WERI-Rb-1 (cell line): Measurements from ENCODE around the gene PDGFC.

Experiments used
- DNase-seq: peaks from one replicate; pipeline ENCODE4 v3.0.0-alpha.2; 2020
- H3K27ac ChIP-seq: fragments of 250-450 bp; sonication (Bioruptor Pico); 2 replicates; pipeline ENCODE4 v1.5.1; 2020; ENCODE audit warnings: mild to moderate bottlenecking, moderate library complexity
- H3K27me3 ChIP-seq: fragments of 250-450 bp; sonication (Bioruptor Pico); 2 replicates; pipeline ENCODE4 v1.5.1; 2021; ENCODE audit warnings: mild to moderate bottlenecking, low read depth, moderate library complexity; ENCODE audit not compliant: insufficient read depth, severe bottlenecking
- H3K36me3 ChIP-seq: fragments of 250-450 bp; sonication (Bioruptor Pico); 2 replicates; pipeline ENCODE4 v1.5.1; 2020; ENCODE audit warnings: mild to moderate bottlenecking, moderate library complexity
- H3K4me3 ChIP-seq: 2 replicates; pipeline ENCODE4 v1.5.1; 2011; ENCODE audit warnings: low read depth, mild to moderate bottlenecking, control low read depth, low read length
- H3K9me3 ChIP-seq: fragments of 250-450 bp; sonication (Bioruptor Pico); 2 replicates; pipeline ENCODE4 v1.5.1; 2021; ENCODE audit warnings: mild to moderate bottlenecking, moderate library complexity; ENCODE audit not compliant: severe bottlenecking
- TF ChIP-seq, protein P1 (sequence below): IDR thresholded peaks from 2 replicates; pipeline ENCODE4 v1.5.1; 2011; ENCODE audit warnings: low read depth, mild to moderate bottlenecking, control low read depth, inconsistent platforms, low read length

Gene PDGFC

DNA sequence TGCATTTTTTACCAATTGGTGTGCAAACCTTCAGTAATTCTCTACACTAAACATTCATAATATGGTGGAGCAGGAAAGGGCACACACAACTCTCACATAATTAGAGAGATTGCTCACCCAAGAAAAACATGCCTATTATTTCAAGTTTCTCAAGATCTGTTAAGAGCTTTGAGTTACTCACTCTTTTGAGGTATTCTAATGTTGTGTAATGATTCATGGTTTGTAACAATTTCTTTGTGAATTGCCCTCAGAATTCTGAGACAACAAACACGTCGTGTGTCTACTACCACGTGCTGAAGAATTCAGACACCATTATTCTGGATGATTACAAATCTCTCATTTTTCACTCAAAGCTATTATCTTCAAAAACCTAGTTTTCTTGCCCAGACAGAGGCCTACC, 82.8 kb downstream of the PDGFC start:
- H3K4me3 ChIP-seq, result no peak overlapping the region
- H3K9me3 ChIP-seq, result no peaks in the 10 kb centered on the region
- no peaks in the 10 kb centered on the region for H3K36me3 ChIP-seq
- H3K27ac ChIP-seq, result no peak overlapping the region
- H3K27me3 ChIP-seq, result no peaks in the 10 kb centered on the region
- DNase-seq, result no peak
- TF ChIP-seq, protein P1, sequence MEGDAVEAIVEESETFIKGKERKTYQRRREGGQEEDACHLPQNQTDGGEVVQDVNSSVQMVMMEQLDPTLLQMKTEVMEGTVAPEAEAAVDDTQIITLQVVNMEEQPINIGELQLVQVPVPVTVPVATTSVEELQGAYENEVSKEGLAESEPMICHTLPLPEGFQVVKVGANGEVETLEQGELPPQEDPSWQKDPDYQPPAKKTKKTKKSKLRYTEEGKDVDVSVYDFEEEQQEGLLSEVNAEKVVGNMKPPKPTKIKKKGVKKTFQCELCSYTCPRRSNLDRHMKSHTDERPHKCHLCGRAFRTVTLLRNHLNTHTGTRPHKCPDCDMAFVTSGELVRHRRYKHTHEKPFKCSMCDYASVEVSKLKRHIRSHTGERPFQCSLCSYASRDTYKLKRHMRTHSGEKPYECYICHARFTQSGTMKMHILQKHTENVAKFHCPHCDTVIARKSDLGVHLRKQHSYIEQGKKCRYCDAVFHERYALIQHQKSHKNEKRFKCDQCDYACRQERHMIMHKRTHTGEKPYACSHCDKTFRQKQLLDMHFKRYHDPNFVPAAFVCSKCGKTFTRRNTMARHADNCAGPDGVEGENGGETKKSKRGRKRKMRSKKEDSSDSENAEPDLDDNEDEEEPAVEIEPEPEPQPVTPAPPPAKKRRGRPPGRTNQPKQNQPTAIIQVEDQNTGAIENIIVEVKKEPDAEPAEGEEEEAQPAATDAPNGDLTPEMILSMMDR, result no peak

DNA sequence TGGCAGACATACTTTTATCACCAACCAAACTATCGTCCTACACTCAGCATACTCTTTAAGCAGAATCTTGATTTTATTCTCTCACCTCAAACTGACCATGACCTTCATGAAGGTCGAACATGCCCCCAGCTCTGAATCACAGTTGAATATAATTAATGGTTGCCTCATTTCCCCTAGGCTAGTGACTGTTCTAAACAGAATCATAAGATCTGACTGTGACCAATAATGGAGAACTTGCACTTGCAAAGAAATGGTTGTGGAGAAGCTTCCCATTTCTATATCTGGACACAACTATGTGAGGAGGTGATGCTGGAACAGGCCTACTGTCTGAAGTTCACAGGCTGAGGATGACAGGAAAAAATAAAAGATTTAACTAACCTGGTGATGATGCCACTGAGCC, 85.1 kb downstream of the PDGFC start:
- no peak for DNase-seq
- no peak overlapping the region for H3K4me3 ChIP-seq
- no peak overlapping the region for H3K27ac ChIP-seq
- no peaks in the 10 kb centered on the region for H3K9me3 ChIP-seq
- no peaks in the 10 kb centered on the region for H3K27me3 ChIP-seq
- TF ChIP-seq, protein P1, result no peak
- no peaks in the 10 kb centered on the region for H3K36me3 ChIP-seq

DNA sequence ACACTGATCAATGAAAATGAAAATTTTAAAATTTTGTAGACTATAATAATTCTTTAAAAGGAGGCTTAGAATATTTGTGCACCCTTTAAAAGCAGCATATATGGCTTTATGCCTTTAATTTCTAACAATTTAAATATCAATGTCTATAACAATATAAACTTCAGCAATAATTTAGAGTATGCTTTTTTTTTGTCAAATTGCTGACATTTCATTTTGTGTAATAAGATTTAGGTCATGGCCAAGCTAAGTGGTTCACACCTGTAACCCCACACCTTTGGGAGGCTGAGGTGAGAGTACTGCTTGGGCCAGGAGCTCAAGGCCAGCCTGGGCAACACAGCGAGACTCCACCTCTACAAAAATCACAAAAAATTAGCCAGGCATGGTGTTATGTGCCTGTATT, 86.2 kb downstream of the PDGFC start:
- H3K4me3 ChIP-seq, result no peak overlapping the region
- TF ChIP-seq, protein P1, result no peak
- no peak for DNase-seq
- H3K27ac ChIP-seq, result no peak overlapping the region
- H3K9me3 ChIP-seq, result no peaks in the 10 kb centered on the region
- no peaks in the 10 kb centered on the region for H3K27me3 ChIP-seq
- H3K36me3 ChIP-seq, result no peaks in the 10 kb centered on the region

DNA sequence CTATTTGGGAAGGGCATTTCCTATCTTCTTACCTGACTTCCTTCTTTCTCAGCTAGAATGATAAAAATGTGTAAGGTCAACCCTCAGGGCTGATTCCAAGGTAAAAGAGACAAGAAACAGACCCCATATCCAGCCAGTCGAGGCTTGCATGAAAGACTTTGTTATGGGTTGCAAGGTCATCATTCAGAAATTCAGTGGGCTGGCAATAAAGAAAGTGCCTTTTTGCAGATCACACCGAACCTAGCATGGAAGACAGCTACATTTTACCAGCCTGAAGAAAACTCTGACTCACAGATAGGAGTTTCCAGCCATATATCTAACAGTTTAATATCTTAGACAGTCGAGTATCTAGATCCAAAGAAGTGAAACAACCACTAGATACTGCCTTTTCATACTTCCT, 87.4 kb downstream of the PDGFC start:
- Histone ChIP-seq H3K27me3 (no peaks in the 10 kb centered on the region), H3K9me3 (no peaks in the 10 kb centered on the region), H3K36me3 (no peaks in the 10 kb centered on the region), H3K27ac (no peak overlapping the region), H3K4me3 (no peak overlapping the region)
- DNase-seq, result no peak
- TF ChIP-seq, protein P1, result no peak

DNA sequence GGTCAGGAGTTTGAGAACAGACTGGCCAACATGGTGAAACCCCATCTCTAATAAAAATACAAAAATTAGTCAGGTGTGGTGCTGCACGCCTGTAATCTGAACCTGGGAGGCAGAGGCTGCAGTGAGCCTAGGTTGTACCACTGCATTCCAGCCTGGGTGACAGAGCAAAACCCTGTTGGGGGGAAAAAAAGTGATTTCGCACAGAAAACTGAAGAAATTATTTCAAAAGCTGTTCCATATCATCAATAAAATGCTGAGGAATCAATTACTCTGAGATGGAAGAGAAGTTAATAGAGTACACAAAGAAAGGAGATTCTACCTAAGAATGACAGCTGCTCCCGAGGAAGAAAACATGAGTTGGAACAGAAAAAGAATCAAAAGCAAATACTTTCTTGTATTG, 95.9 kb downstream of the PDGFC start:
- Histone ChIP-seq H3K4me3 (no peak overlapping the region), H3K36me3 (no peaks in the 10 kb centered on the region), H3K9me3 (no peaks in the 10 kb centered on the region), H3K27ac (no peak overlapping the region), H3K27me3 (no peaks in the 10 kb centered on the region)
- TF ChIP-seq, protein P1, result no peak
- no peak for DNase-seq

DNA sequence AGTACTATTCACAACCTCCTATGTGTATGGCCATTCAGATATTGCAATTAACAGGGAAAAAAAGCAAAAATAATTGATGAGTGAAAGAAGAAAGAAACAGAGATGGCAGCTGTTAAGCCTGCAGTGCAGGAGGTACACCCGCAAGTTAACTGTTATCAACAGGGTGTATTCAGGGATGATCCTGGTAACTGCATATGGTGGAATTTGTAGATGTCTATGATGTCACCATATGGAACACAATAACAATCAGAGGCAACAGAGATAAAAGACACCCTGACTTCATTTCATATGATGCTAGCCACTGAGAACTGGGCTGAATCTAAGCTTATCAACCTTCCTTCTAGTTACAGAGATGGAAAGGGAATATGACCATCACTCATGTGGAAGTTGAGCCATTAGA, 96.5 kb downstream of the PDGFC start:
- TF ChIP-seq, protein P1, result no peak
- Histone ChIP-seq H3K27me3 (no peaks in the 10 kb centered on the region), H3K27ac (no peak overlapping the region), H3K9me3 (no peaks in the 10 kb centered on the region), H3K36me3 (no peaks in the 10 kb centered on the region), H3K4me3 (no peak overlapping the region)
- DNase-seq, result no peak
